PC-3 (cell line): ENCODE measurements around the gene CPLX4. TPM values are rescaled to one million over a fixed set of nuclear protein-coding genes. Genes with fewer than 3 reads are reported as not detected.
A peak's percentile ranks its signal among the peaks of the same experiment; 100 is the strongest.

Experiments used
- ATAC-seq: fragments of 200-7000 bp; cut with Tn5 transposase; 2 replicates; pipeline ENCODE4 v1.9.1; 2020; ENCODE audit warnings: mild to moderate bottlenecking, moderate library complexity
- BruUV-seq: library from RNA; stranded (reverse); fragments of 400-500 nt; replicated peaks from 2 replicates; lab custom pipeline; 2021; lab: Mats Ljungman, UMichigan
- CTCF ChIA-PET: fragments of 300-600 bp; sonication (Branson Sonifier 250); formaldehyde crosslinking; loops from one replicate; lab custom pipeline; 2022; ENCODE audit warnings: antibody characterized with exemption; lab: Charles Lee
- POLR2A ChIA-PET: fragments of 300-600 bp; sonication (Branson Sonifier 250); formaldehyde crosslinking; loops from one replicate; lab custom pipeline; 2022; ENCODE audit warnings: antibody characterized with exemption; ENCODE audit not compliant: unreplicated experiment; lab: Charles Lee
- DNase-seq: peaks from one replicate; pipeline ENCODE4 v3.0.0-alpha.2; 2015
- H2AFZ ChIP-seq: fragments of 300-600 bp; sonication (generic); 2 replicates; pipeline ENCODE4 v1.6.0; 2016; ENCODE audit warnings: antibody characterized with exemption, low read length
- H3F3A ChIP-seq: fragments of 300-600 bp; sonication (generic); one replicate; pipeline ENCODE4 v1.6.0; 2017; ENCODE audit warnings: antibody characterized with exemption, low read length, control low read depth, mild to moderate bottlenecking; ENCODE audit not compliant: unreplicated experiment
- H3K27ac ChIP-seq: fragments of 300-600 bp; sonication (generic); 2 replicates; pipeline ENCODE4 v1.5.1; 2016; ENCODE audit warnings: mild to moderate bottlenecking, low read length
- H3K27me3 ChIP-seq: fragments of 300-600 bp; sonication (generic); 2 replicates; pipeline ENCODE4 v1.6.1; 2016; ENCODE audit warnings: low read length, mixed read lengths
- H3K36me3 ChIP-seq: fragments of 300-600 bp; sonication (generic); 2 replicates; pipeline ENCODE4 v1.6.1; 2016; ENCODE audit warnings: low read depth, mixed run types, low read length, mixed read lengths
- H3K4me1 ChIP-seq: fragments of 300-600 bp; sonication (generic); 2 replicates; pipeline ENCODE4 v1.5.1; 2016; ENCODE audit warnings: low read length; ENCODE audit not compliant: insufficient read depth
- H3K4me2 ChIP-seq: fragments of 300-600 bp; sonication (generic); 2 replicates; pipeline ENCODE4 v1.6.0; 2016; ENCODE audit warnings: low read length
- H3K4me3 ChIP-seq: fragments of 300-600 bp; sonication (generic); 2 replicates; pipeline ENCODE4 v1.5.1; 2016; ENCODE audit warnings: mild to moderate bottlenecking, low read length, mixed read lengths
- H3K79me2 ChIP-seq: fragments of 300-600 bp; sonication (generic); 2 replicates; pipeline ENCODE4 v1.6.1; 2017; ENCODE audit warnings: low read length, mixed read lengths
- H3K9ac ChIP-seq: fragments of 300-600 bp; sonication (generic); 2 replicates; pipeline ENCODE4 v1.6.0; 2016; ENCODE audit warnings: mild to moderate bottlenecking, low read length
- H3K9me2 ChIP-seq: fragments of 300-600 bp; sonication (generic); replicated peaks from 2 replicates; pipeline ENCODE4 v1.6.1; 2016; ENCODE audit warnings: mixed run types, low read length, mixed read lengths
- H3K9me3 ChIP-seq: fragments of 300-600 bp; sonication (generic); 2 replicates; pipeline ENCODE4 v1.6.1; 2016; ENCODE audit warnings: low read length, mixed read lengths
- H4K20me1 ChIP-seq: fragments of 300-600 bp; sonication (generic); 2 replicates; pipeline ENCODE4 v1.6.1; 2016; ENCODE audit warnings: low read length, mixed read lengths
- EZH2 ChIP-seq: fragments of 300-600 bp; sonication (generic); IDR thresholded peaks from one replicate; pipeline ENCODE4 v1.6.1; 2017; ENCODE audit warnings: antibody characterized with exemption, mild to moderate bottlenecking, low read length; ENCODE audit not compliant: unreplicated experiment
- EZH2phosphoT487 ChIP-seq: fragments of 300-600 bp; sonication (generic); IDR thresholded peaks from 2 replicates; pipeline ENCODE4 v1.6.1; 2018; ENCODE audit warnings: mild to moderate bottlenecking, antibody characterized with exemption, low read length, borderline replicate concordance
- intact Hi-C: fragments of 100-400 bp; cut with micrococcal nuclease; formaldehyde crosslinking; loops from 2 replicates; pipeline ENCODE4 v1.9.0; 2023
- total RNA-seq: library from RNA; depleted of rRNA; stranded (reverse); fragments of >200 nt; gene quantifications from 2 replicates; pipeline ENCODE4 v1.2.3, GENCODE V29; 2014
- TF ChIP-seq, protein P1 (sequence below): fragments of 300-600 bp; sonication (generic); conservative IDR thresholded peaks from 2 replicates; pipeline ENCODE4 v1.5.1; 2017; ENCODE audit warnings: antibody characterized with exemption, low read depth, mild to moderate bottlenecking, low read length

CPLX4 gene
- total RNA-seq, 1 experiment from 2014 or later, result not detected

DNA sequence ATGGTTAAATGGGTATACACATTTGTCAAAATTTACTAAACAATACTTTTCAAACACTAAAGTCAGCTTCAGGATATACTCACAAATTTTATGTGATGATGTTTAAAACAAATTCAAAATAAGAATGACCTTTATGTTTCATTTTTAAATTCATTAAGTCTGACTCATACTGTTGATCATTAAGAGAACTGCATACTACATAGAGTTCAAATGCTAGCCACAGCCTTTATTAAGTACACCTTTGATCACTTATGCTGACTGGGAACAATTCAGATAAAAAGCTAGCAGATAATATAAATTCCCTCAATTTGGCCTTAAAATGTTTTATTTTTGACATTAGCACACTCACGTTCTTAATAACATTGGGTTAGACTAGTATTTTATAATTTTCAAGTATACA lies 26.5 kb upstream of the CPLX4 start:
- no peak overlapping the region for H3K27ac ChIP-seq
- CTCF ChIA-PET, result no interaction called here
- ATAC-seq (peak; percentile 63), DNase-seq (no peak)
- no peak overlapping the region for H3K9ac ChIP-seq
- no peaks in the 10 kb centered on the region for H3F3A ChIP-seq
- no peak overlapping the region for H2AFZ ChIP-seq
- no peaks in the 10 kb centered on the region for H3K9me2 ChIP-seq
- no peak overlapping the region for H3K4me2 ChIP-seq
- no peaks in the 10 kb centered on the region; the same call in 1 of the 2 replicates for H3K4me1 ChIP-seq
- no peak overlapping the region for H3K4me3 ChIP-seq
- H4K20me1 ChIP-seq, result peaks cover 16% of the 10 kb centered on the region
- H3K27me3 ChIP-seq, result no peaks in the 10 kb centered on the region
- POLR2A ChIA-PET, result interaction anchor here (0.6 kb wide), 1 partner anchor 50 kb away, joined by 3 read pairs; no protein-coding TSS in a partner anchor
- peaks cover 88% of the 10 kb centered on the region for H3K36me3 ChIP-seq
- intact Hi-C loops, result no loop called here
- no peaks in the 10 kb centered on the region for H3K9me3 ChIP-seq
- peaks cover 37% of the 10 kb centered on the region for H3K79me2 ChIP-seq
- no peak for TF ChIP-seq EZH2
- TF ChIP-seq EZH2phosphoT487, result no peak
- TF ChIP-seq, protein P1, sequence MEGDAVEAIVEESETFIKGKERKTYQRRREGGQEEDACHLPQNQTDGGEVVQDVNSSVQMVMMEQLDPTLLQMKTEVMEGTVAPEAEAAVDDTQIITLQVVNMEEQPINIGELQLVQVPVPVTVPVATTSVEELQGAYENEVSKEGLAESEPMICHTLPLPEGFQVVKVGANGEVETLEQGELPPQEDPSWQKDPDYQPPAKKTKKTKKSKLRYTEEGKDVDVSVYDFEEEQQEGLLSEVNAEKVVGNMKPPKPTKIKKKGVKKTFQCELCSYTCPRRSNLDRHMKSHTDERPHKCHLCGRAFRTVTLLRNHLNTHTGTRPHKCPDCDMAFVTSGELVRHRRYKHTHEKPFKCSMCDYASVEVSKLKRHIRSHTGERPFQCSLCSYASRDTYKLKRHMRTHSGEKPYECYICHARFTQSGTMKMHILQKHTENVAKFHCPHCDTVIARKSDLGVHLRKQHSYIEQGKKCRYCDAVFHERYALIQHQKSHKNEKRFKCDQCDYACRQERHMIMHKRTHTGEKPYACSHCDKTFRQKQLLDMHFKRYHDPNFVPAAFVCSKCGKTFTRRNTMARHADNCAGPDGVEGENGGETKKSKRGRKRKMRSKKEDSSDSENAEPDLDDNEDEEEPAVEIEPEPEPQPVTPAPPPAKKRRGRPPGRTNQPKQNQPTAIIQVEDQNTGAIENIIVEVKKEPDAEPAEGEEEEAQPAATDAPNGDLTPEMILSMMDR, result no peak
- no TSS peak for BruUV-seq

DNA sequence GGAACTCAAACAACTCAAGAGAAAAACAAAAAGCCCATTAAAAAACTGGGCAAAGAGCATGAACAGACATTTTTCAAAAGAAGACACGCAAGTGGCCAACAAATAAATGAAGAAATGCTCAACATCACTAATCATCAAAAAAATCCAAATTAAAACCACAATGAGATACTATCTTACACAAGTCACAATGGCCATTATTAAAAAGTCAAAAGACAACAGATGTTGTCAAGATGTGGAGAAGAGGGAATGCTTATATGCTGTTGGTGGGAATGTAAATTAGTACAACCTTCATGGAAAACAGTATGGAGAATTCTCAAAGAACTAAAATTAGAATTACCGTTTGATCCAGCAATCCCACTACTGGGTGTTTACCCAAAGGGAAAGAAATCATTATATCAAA lies 25.5 kb upstream of the CPLX4 start:
- no peak for DNase-seq
- intact Hi-C loops, result no loop called here
- Histone ChIP-seq H3K4me3 (no peak overlapping the region), H3K9me2 (no peaks in the 10 kb centered on the region), H2AFZ (no peak overlapping the region), H3K79me2 (peaks cover 37% of the 10 kb centered on the region), H3K9me3 (no peaks in the 10 kb centered on the region), H3K4me1 (no peaks in the 10 kb centered on the region; the same call in 1 of the 2 replicates), H4K20me1 (peaks cover 16% of the 10 kb centered on the region), H3F3A (no peaks in the 10 kb centered on the region), H3K27me3 (no peaks in the 10 kb centered on the region), H3K9ac (no peak overlapping the region), H3K27ac (no peak overlapping the region), H3K36me3 (peaks cover 88% of the 10 kb centered on the region), H3K4me2 (no peak overlapping the region)
- TF ChIP-seq, protein P1, result no peak
- TF ChIP-seq EZH2phosphoT487, result no peak
- TF ChIP-seq EZH2, result no peak
- CTCF ChIA-PET, result no interaction called here
- no peak for ATAC-seq
- POLR2A ChIA-PET, result no interaction called here
- no TSS peak for BruUV-seq

DNA sequence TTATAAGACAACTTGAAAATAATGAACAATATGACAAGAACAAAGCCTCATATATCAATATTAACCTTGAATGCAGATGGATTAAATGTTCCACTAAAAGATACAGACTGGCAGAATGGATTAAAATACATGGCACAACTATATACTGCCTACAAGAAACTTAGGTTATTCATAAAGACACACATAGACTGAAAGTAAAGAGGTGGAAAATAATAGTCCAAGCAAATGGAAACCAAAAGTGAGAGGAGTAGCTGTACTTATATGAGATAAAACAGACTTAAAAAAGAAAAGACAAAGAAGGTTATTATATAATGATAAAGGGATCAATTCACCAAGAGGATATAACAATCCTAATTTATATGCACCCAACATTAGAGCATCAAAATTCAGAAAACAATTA lies 22.4 kb upstream of the CPLX4 start:
- no TSS peak for BruUV-seq

More for the DNA sequence above, 22.4 kb upstream of the CPLX4 start:
- no peaks in the 10 kb centered on the region; the same call in 1 of the 2 replicates for H3K4me1 ChIP-seq
- H3K9me2 ChIP-seq, result no peaks in the 10 kb centered on the region
- no peak for ATAC-seq
- H3K27ac ChIP-seq, result no peak overlapping the region
- peaks cover 16% of the 10 kb centered on the region for H4K20me1 ChIP-seq
- no peak overlapping the region for H3K4me2 ChIP-seq
- peaks cover 84% of the 10 kb centered on the region for H3K36me3 ChIP-seq
- no peak for DNase-seq
- ChIA-PET CTCF (no interaction called here), POLR2A (no interaction called here)
- TF ChIP-seq EZH2, result no peak
- TF ChIP-seq, protein P1, result no peak
- TF ChIP-seq EZH2phosphoT487, result no peak
- intact Hi-C loops, result no loop called here
- no peak overlapping the region for H3K9ac ChIP-seq
- H3K9me3 ChIP-seq, result no peaks in the 10 kb centered on the region
- peaks cover 37% of the 10 kb centered on the region for H3K79me2 ChIP-seq
- no peak overlapping the region for H3K4me3 ChIP-seq
- H3F3A ChIP-seq, result no peaks in the 10 kb centered on the region
- H3K27me3 ChIP-seq, result no peaks in the 10 kb centered on the region
- no peak overlapping the region for H2AFZ ChIP-seq
